Loucy (cell line): ENCODE measurements around the gene DTNB.

Experiments
- EZH2phosphoT487 ChIP-seq: fragments of 200-600 bp; IDR thresholded peaks from 2 replicates; pipeline ENCODE4 v1.6.1; 2018; ENCODE audit warnings: antibody characterized with exemption, mild to moderate bottlenecking, moderate library complexity, borderline replicate concordance
- TF ChIP-seq, protein P1 (sequence below): fragments of 200-600 bp; sonication (generic); conservative IDR thresholded peaks from 2 replicates; pipeline ENCODE4 v1.5.1; 2014; ENCODE audit warnings: mild to moderate bottlenecking, antibody characterized with exemption, low read length

DNA sequence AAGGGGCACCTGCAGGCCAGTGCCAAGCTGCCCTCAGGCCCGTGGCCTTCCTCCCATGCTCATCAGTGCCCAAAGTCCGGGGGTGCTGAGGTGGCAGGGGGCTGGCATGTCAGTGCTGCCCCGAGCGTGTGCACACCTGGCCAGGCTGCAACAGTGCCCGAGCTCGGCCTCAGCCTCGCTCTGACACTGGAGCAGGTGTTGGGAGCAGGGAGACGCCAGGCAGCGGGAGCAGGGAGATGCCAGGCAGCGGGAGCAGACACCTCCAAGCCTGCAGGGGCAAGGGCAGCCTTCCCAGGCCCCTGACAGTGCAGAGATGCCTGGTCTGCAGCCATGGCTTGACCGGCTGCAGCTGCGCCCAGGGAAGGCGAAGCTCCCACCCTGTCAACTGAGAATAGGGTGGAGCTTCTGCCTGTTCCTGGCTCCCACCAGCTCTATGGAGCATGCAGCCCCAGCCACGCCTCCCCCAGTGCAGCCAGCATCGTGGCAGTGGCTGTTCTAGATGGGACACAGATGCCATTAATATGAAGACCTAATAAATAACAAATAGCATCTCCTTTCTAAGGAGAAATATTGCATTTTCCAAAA is 82.4 kb downstream of the DTNB start:
- TF ChIP-seq, protein P1, sequence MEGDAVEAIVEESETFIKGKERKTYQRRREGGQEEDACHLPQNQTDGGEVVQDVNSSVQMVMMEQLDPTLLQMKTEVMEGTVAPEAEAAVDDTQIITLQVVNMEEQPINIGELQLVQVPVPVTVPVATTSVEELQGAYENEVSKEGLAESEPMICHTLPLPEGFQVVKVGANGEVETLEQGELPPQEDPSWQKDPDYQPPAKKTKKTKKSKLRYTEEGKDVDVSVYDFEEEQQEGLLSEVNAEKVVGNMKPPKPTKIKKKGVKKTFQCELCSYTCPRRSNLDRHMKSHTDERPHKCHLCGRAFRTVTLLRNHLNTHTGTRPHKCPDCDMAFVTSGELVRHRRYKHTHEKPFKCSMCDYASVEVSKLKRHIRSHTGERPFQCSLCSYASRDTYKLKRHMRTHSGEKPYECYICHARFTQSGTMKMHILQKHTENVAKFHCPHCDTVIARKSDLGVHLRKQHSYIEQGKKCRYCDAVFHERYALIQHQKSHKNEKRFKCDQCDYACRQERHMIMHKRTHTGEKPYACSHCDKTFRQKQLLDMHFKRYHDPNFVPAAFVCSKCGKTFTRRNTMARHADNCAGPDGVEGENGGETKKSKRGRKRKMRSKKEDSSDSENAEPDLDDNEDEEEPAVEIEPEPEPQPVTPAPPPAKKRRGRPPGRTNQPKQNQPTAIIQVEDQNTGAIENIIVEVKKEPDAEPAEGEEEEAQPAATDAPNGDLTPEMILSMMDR = no peak
- no peak for TF ChIP-seq EZH2phosphoT487
